ENCODE results near the gene MED7. TPM values are rescaled to one million over a fixed set of nuclear protein-coding genes. Genes with fewer than 3 reads are reported as not detected.

MED7 gene
- total RNA-seq, 6 donors from 2014 or later = 8.5 to 16.7 (median 10.3) TPM

DNA sequence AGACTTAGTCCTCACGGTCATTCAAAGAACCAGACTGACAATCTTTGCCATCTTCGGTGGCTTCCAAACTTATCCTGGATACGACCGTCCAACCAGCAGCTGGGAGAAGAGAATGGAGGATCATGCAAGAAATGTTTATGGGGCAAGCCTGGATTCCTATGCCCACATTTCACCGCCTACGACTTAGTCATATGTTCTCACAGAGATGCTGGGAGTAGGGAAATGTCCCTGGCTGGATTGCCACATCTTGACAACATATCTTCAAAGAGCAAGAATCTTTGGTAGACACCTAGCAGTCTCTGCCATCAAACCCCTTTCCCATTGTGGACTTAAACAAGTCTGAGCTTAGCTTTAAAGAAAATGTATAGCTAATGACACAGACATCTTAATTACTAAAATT is 5.0 kb downstream of the MED7 start:
- Histone ChIP-seq H3K4me3 (no peak overlapping the region), H3K9me3 (no peaks in the 10 kb centered on the region), H3K27ac (no peak overlapping the region), H3K4me1 (peaks cover 7 to 15% (median 12%) of the 10 kb centered on the region in 4 donors), H3K36me3 (peaks cover 3 to 23% (median 7%) of the 10 kb centered on the region in 4 donors), H3K27me3 (no peaks in the 10 kb centered on the region)
- DNase-seq (no peak), ATAC-seq (ENCODE audit: low FRiP score in 2 of 2) (no peak)
- WGBS, 2 donors = 85 to 96% methylated on average over 6 of the region's 6 CpGs
- TF ChIP-seq, protein P1, sequence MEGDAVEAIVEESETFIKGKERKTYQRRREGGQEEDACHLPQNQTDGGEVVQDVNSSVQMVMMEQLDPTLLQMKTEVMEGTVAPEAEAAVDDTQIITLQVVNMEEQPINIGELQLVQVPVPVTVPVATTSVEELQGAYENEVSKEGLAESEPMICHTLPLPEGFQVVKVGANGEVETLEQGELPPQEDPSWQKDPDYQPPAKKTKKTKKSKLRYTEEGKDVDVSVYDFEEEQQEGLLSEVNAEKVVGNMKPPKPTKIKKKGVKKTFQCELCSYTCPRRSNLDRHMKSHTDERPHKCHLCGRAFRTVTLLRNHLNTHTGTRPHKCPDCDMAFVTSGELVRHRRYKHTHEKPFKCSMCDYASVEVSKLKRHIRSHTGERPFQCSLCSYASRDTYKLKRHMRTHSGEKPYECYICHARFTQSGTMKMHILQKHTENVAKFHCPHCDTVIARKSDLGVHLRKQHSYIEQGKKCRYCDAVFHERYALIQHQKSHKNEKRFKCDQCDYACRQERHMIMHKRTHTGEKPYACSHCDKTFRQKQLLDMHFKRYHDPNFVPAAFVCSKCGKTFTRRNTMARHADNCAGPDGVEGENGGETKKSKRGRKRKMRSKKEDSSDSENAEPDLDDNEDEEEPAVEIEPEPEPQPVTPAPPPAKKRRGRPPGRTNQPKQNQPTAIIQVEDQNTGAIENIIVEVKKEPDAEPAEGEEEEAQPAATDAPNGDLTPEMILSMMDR (IDR thresholded peaks at IDR 0.05) = no peak

DNA sequence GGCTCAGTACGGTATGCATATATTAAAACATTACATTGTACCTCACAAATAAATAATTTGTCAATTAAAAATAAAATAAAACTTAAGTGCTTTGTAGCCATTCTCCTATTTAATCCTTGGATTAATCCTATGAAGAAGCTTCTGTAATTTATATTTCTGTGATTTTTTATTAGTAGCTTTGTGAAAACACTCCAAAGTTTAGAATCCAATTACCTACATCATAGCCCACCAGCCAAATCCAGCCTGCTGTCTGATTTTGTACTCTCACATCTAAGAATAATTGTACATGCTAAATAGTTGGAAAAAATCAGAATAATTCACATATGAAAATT is 10.4 kb downstream of the MED7 start:
- DNase-seq = no peak
- H3K4me1 ChIP-seq = peaks cover 0 to 4% (median 0%) of the 10 kb centered on the region in 4 donors
- ATAC-seq (ENCODE audit: low FRiP score in 2 of 2) = no peak
- no peak overlapping the region for H3K27ac ChIP-seq
- peaks cover 0 to 3% (median 0%) of the 10 kb centered on the region in 4 donors for H3K36me3 ChIP-seq
- 22 to 29% methylated on average over 1 of the region's 1 CpG for WGBS, 2 donors
- no peaks in the 10 kb centered on the region for H3K9me3 ChIP-seq
- H3K4me3 ChIP-seq = no peak overlapping the region
- H3K27me3 ChIP-seq = no peaks in the 10 kb centered on the region
- TF ChIP-seq, protein P1 (IDR thresholded peaks at IDR 0.05) = no peak
- TF ChIP-seq POLR2A (IDR thresholded peaks at IDR 0.05) (no peak), EP300 (IDR thresholded peaks at IDR 0.05) (no peak), POLR2AphosphoS5 (IDR thresholded peaks at IDR 0.05) (no peak)

DNA sequence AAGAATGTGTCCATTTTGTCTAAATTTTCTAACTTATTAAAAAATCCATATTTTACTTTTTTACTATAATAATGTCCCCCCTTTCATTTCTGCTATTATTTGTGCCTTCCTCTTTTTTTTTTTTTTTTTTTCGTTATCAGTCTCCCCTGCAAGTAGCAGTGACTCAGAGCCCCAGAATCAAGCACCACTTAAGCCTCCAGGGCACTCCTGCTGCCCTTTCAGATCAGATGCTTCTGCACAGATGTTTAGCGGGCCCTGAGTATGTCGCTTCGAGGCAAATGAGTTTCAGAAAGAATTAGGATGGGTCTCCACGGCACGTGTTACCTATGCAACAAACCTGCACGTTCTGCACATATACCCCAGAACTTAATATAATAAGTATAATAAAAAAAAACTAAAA is 11.7 kb downstream of the MED7 start:
- Histone ChIP-seq H3K36me3 (no peaks in the 10 kb centered on the region), H3K4me3 (no peak overlapping the region), H3K27me3 (no peaks in the 10 kb centered on the region), H3K9me3 (no peaks in the 10 kb centered on the region), H3K4me1 (peaks cover 0 to 4% (median 0%) of the 10 kb centered on the region in 4 donors), H3K27ac (no peak overlapping the region)
- DNase-seq (peak in 1 of 2 donors; percentile 39), ATAC-seq (ENCODE audit: low FRiP score in 2 of 2) (peak in 1 of 2 donors; percentile 61)
- 59 to 61% methylated on average over 7 of the region's 7 CpGs for WGBS, 2 donors
- TF ChIP-seq POLR2AphosphoS5 (IDR thresholded peaks at IDR 0.05) = no peak
- TF ChIP-seq, protein P1 (IDR thresholded peaks at IDR 0.05) = no peak
- no peak for TF ChIP-seq EP300 (IDR thresholded peaks at IDR 0.05)
- no peak for TF ChIP-seq POLR2A (IDR thresholded peaks at IDR 0.05)

DNA sequence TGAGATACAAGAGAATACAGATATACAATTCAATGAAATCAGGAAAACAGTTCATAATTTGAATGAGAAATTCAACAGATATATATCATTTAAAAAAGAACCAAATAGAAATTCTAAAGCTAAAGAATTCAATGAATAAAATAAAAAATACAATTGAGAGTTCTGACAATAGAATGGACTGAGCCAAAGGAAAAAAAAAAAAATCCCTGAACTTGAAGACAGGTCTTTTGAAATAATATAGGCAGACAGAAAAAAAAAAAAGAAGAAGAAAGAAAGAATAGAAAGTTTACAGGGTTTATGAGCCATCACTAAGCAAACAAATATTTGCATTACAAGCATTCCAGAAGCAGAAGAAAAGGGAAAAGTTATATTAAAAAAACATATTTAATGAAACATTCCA is 21.0 kb downstream of the MED7 start:
- H3K4me1 ChIP-seq = no peaks in the 10 kb centered on the region
- DNase-seq = no peak
- no peak overlapping the region for H3K27ac ChIP-seq
- no peak overlapping the region for H3K4me3 ChIP-seq
- H3K27me3 ChIP-seq = no peaks in the 10 kb centered on the region
- no peak for ATAC-seq (ENCODE audit: low FRiP score in 2 of 2)
- TF ChIP-seq EP300 (IDR thresholded peaks at IDR 0.05) = no peak
- TF ChIP-seq POLR2A (IDR thresholded peaks at IDR 0.05) = no peak
- TF ChIP-seq, protein P1 (IDR thresholded peaks at IDR 0.05) = no peak
- H3K36me3 ChIP-seq = no peaks in the 10 kb centered on the region
- H3K9me3 ChIP-seq = peaks cover 0 to 4% (median 2%) of the 10 kb centered on the region in 4 donors

DNA sequence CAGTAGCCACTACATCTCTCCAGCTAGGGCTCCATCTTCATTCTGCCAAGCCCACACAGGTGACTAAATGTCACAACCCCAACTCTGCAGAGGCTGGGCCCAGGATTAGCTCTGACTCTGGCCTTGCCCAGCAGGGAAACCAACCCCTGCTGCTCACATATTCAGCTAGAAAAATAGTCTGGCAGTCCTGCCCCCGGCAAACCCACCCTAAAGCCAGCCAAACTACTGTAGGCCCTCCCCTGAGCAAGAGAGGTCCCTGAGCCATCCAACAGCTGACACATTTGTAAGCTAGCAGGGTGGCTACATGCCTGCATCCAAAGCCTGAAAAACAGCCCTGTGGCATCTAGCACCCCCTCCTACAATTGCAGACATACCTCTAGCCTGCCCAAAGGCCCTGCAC is 22.6 kb downstream of the MED7 start:
- no peaks in the 10 kb centered on the region for H3K4me1 ChIP-seq
- no peaks in the 10 kb centered on the region for H3K36me3 ChIP-seq
- no peak overlapping the region for H3K4me3 ChIP-seq
- WGBS, 2 donors = 83 to 100% methylated on average over 1 of the region's 1 CpG
- TF ChIP-seq POLR2AphosphoS5 (IDR thresholded peaks at IDR 0.05) (no peak), POLR2A (IDR thresholded peaks at IDR 0.05) (no peak), EP300 (IDR thresholded peaks at IDR 0.05) (no peak)
- TF ChIP-seq, protein P1 (IDR thresholded peaks at IDR 0.05) = no peak
- H3K27ac ChIP-seq = no peak overlapping the region
- H3K27me3 ChIP-seq = no peaks in the 10 kb centered on the region
- ATAC-seq (ENCODE audit: low FRiP score in 2 of 2) (peak in 1 of 2 donors; percentile 11), DNase-seq (no peak)
- H3K9me3 ChIP-seq = peaks cover 0 to 4% (median 2%) of the 10 kb centered on the region in 4 donors
